ENCODE data around the gene PRKAR1B. TPM values are rescaled to one million over a fixed set of nuclear protein-coding genes. Genes with fewer than 3 reads are reported as not detected.

The PRKAR1B gene
- total RNA-seq, 1 experiment from 2014 or later = 43.3 TPM

DNA sequence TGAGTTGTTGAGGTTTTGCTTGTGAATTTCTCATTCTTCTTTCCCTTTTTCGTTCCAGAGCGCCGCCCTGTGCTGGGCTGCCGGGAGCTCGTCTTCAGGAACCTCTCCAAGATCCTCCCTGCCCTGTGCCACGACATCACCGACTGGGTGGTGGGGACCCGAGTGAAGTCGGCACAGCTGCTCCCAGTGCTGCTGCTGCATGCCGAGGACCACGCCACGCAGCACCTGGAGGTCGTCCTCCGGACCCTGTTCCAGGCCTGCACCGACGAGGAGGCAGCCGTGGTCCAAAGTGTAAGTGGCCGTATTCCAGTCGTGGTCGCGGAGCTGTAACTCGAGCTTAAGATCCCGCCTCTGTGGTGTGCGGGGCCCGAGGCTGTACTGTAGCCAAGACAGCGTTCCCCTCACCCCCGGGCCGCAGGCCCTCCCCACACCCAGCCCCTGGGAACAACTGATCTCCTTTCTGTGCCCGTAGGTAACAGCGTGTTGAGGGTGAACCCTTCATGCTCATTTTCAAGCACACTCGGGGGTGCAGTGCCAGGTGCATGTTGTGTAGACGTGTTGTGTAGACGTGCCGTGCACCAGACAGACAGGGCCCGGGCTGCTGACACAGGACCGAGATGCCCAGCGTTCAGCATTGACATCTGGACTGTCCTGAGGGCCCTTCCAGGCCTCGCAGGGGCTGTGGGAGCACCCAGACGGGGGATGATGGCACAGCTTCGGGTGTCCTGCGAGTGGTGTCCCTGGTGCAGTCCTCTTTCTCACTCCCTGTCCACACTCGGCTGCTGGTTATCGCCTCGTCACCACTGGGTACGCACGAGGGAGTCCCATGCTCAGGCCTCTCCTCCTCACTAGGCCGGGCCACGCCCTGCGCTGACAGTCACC, 27.7 kb upstream of the PRKAR1B start:
- Histone ChIP-seq H2BK120ac (ENCODE audit: low read depth, low read length, poor library complexity, severe bottlenecking) (no peak overlapping the region), H2BK15ac (ENCODE audit: low read depth, low read length) (no peak overlapping the region), H3K27me3 (ENCODE audit: insufficient read depth, low read length) (no peaks in the 10 kb centered on the region), H3K79me1 (ENCODE audit: insufficient read depth, low read depth, low read length, poor library complexity, severe bottlenecking) (no peaks in the 10 kb centered on the region), H3K27ac (ENCODE audit: insufficient read length, low read depth, low read length) (no peak overlapping the region), H3K4ac (ENCODE audit: low read depth, low read length) (no peak overlapping the region), H3K23me2 (ENCODE audit: insufficient read length, low read depth, low read length, poor library complexity, severe bottlenecking) (no peaks in the 10 kb centered on the region), H4K20me1 (ENCODE audit: control insufficient read depth, insufficient read depth, insufficient read length) (peaks cover 2% of the 10 kb centered on the region), H3K9ac (ENCODE audit: extremely low read depth, insufficient read length, low read length) (no peak overlapping the region), H2AK5ac (ENCODE audit: insufficient read length, low read length) (no peak overlapping the region), H2BK5ac (ENCODE audit: insufficient read length, low read length) (no peak overlapping the region), H3K4me2 (ENCODE audit: insufficient read depth, insufficient read length, low read length) (no peak overlapping the region), H3K18ac (ENCODE audit: insufficient read length, low read depth, low read length) (no peak overlapping the region), H3K56ac (ENCODE audit: insufficient read length, low read depth, low read length) (no peak overlapping the region), H3K79me2 (ENCODE audit: insufficient read depth, low read length) (no peaks in the 10 kb centered on the region), H2BK20ac (ENCODE audit: low read depth, low read length, poor library complexity, severe bottlenecking) (no peak overlapping the region), H4K8ac (replicated peaks; ENCODE audit: insufficient read length, low read depth, low read length) (no peak overlapping the region), H2AFZ (ENCODE audit: low read length) (no peak overlapping the region), H3K23ac (ENCODE audit: insufficient read length, low read depth, low read length) (no peak overlapping the region), H3K14ac (ENCODE audit: insufficient read depth, low read length) (no peak overlapping the region; the same call in 1 of the 2 replicates), H4K91ac (ENCODE audit: insufficient read length, low read depth, low read length) (no peak overlapping the region), H3K4me1 (ENCODE audit: insufficient read depth, low read length) (no peaks in the 10 kb centered on the region), H3K9me3 (ENCODE audit: control insufficient read depth, low read depth, low read length) (no peaks in the 10 kb centered on the region), H2BK12ac (ENCODE audit: insufficient read length, low read depth, low read length) (no peak overlapping the region), H4K5ac (ENCODE audit: insufficient read length, low read depth, low read length) (no peak overlapping the region), H3T11ph (ENCODE audit: low read length) (no peak overlapping the region)
- H3K36me3 Mint-ChIP-seq (ENCODE audit: insufficient read depth in 1 of 3, low read depth in 3 of 3) = peaks cover 31 to 79% (median 75%) of the 10 kb centered on the region in 3 experiments
- H3K27ac Mint-ChIP-seq = 0 out of 7 replicates have a peak overlapping the region, but pooled peaks of 1 of the 3 experiments have one; percentile 44
- H3K4me3 Mint-ChIP-seq = no peak overlapping the region
- H3K9me3 Mint-ChIP-seq = no peaks in the 10 kb centered on the region
- H3K27me3 Mint-ChIP-seq (ENCODE audit: low read depth) = no peaks in the 10 kb centered on the region
- no peak for TF ChIP-seq CTCF (conservative IDR thresholded peaks at IDR 0.05)
- H3K4me1 Mint-ChIP-seq = no peaks in the 10 kb centered on the region
- DNase-seq = no peak
- no CpG with 5 or more reads among the region's 49 CpGs for WGBS (ENCODE audit: extremely low coverage, insufficient read length, low lambda C conversion rate)
